HEK293T (cell line): Measurements from ENCODE around the gene RNF40.
A peak's percentile ranks its signal among the peaks of the same experiment; 100 is the strongest.

ENCODE experiments used
- CTCF ChIA-PET: fragments of 350-600 bp; formaldehyde crosslinking; extraction: SDS; loops from one replicate; lab custom pipeline; 2021; ENCODE audit warnings: antibody characterized with exemption, inconsistent platforms; lab: Yijun Ruan, JAX
- POLR2A ChIA-PET: fragments of 350-600 bp; formaldehyde crosslinking; extraction: SDS; loops from one replicate; lab custom pipeline; 2020; ENCODE audit warnings: antibody characterized with exemption, inconsistent platforms; lab: Yijun Ruan, JAX
- DNase-seq: peaks from one replicate; pipeline ENCODE4 v3.0.0; 2012; ENCODE audit warnings: mixed read lengths; ENCODE audit errors: extremely low spot score
- ARNT ChIP-seq: fragments of 450-650 bp; IDR thresholded peaks from 2 replicates; pipeline ENCODE4 v1.6.1; 2017; ENCODE audit warnings: mild to moderate bottlenecking
- CTBP1 ChIP-seq: fragments of 450-650 bp; IDR thresholded peaks from 2 replicates; pipeline ENCODE4 v1.6.1; 2016; ENCODE audit warnings: borderline replicate concordance
- ELF4 ChIP-seq: fragments of 450-650 bp; IDR thresholded peaks from 2 replicates; pipeline ENCODE4 v1.6.1; 2017; ENCODE audit warnings: antibody characterized with exemption
- FOXA1 ChIP-seq: fragments of 450-650 bp; IDR thresholded peaks from 2 replicates; pipeline ENCODE4 v1.6.1; 2016; ENCODE audit warnings: mild to moderate bottlenecking
- FOXK2 ChIP-seq: fragments of 450-650 bp; IDR thresholded peaks from 2 replicates; pipeline ENCODE4 v1.6.1; 2016; ENCODE audit warnings: mild to moderate bottlenecking
- FOXM1 ChIP-seq: fragments of 450-650 bp; IDR thresholded peaks from 2 replicates; pipeline ENCODE4 v1.6.1; 2017; ENCODE audit warnings: mild to moderate bottlenecking, borderline replicate concordance
- HDGF ChIP-seq: fragments of 450-650 bp; IDR thresholded peaks from 2 replicates; pipeline ENCODE4 v1.6.1; 2017; ENCODE audit warnings: antibody characterized with exemption, borderline replicate concordance
- L3MBTL2 ChIP-seq: fragments of 450-650 bp; conservative IDR thresholded peaks from 2 replicates; pipeline ENCODE4 v1.6.1; 2016; ENCODE audit warnings: mild to moderate bottlenecking
- LEF1 ChIP-seq: fragments of 450-650 bp; IDR thresholded peaks from 2 replicates; pipeline ENCODE4 v1.6.1; 2017; ENCODE audit warnings: mild to moderate bottlenecking, borderline replicate concordance
- NFRKB ChIP-seq: fragments of 450-650 bp; IDR thresholded peaks from 2 replicates; pipeline ENCODE4 v1.6.1; 2016; ENCODE audit warnings: mild to moderate bottlenecking, moderate library complexity
- SP1 ChIP-seq: fragments of 450-650 bp; IDR thresholded peaks from 2 replicates; pipeline ENCODE4 v1.6.1; 2017
- SUZ12 ChIP-seq: fragments of 450-650 bp; IDR thresholded peaks from 2 replicates; pipeline ENCODE4 v1.6.1; 2016; ENCODE audit warnings: mild to moderate bottlenecking
- TARDBP ChIP-seq: fragments of 450-650 bp; IDR thresholded peaks from 2 replicates; pipeline ENCODE4 v1.6.1; 2016
- ZNF384 ChIP-seq: fragments of 450-650 bp; IDR thresholded peaks from 2 replicates; pipeline ENCODE4 v1.6.1; 2016
- TF ChIP-seq, protein P1 (sequence below): fragments of 450-650 bp; IDR thresholded peaks from 2 replicates; pipeline ENCODE4 v1.6.1; 2016

RNF40 gene

DNA sequence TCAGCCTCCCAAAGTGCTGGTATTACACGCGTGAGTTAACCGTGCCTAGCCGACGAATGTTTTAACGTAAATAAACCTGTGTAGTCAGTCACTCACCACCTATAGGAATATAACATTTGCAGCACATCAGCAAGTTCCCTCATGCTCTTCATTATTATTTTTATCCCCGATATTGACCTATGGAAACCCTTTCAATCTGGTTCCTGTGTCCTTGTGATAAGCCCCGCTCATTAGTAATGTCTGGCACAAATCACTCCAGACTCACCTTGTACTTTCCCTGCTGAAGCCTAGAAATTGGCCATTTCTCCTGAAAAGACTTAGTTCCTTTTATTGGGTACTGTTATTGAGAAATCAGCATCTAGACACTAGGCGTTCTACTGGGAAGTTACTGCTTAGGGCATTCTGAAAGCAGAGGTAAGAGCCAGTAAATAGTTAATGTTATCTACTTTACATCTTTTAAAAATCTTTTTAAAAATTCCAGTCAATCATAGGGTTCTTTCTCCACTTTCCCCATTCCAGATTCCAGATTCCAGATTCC lies 15.4 kb upstream of the RNF40 start:
- POLR2A ChIA-PET, result interaction anchor here (1.0 to 3.0 kb wide), 15 partner anchors 9 to 128 kb away, joined by 3 to 52 read pairs (median 13); partner anchors contain the start of genes CFAP119, FBRS and ZNF629
- no peak for DNase-seq

DNA sequence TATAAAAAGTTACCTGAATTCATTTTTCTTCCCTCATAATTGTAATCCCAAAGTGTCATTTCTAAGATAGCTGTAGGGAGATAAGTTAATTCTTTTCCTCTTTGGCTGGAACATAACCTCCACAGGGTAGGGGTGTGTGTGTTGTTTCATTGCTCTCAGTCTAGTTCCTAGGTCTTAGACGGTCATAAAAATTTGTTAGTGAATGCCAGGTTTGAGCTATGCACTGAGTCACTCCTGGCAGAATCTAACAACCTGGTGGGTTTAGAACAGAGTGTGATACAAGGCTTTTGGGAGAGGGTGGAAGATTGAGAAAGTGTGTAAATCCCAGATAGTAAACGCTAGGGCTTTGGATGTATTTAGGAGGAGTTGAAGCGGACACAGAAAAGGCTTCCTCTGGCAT lies 14.8 kb upstream of the RNF40 start:
- CTCF ChIA-PET, result interaction anchor here (0.5 to 1.0 kb wide), 3 partner anchors 11 to 66 kb away, joined by 3 to 4 read pairs (median 3); no protein-coding TSS in a partner anchor

More for the DNA sequence above, 15.4 kb upstream of the RNF40 start:
- TF ChIP-seq TARDBP, result no peak
- CTCF ChIA-PET, result no interaction called here

DNA sequence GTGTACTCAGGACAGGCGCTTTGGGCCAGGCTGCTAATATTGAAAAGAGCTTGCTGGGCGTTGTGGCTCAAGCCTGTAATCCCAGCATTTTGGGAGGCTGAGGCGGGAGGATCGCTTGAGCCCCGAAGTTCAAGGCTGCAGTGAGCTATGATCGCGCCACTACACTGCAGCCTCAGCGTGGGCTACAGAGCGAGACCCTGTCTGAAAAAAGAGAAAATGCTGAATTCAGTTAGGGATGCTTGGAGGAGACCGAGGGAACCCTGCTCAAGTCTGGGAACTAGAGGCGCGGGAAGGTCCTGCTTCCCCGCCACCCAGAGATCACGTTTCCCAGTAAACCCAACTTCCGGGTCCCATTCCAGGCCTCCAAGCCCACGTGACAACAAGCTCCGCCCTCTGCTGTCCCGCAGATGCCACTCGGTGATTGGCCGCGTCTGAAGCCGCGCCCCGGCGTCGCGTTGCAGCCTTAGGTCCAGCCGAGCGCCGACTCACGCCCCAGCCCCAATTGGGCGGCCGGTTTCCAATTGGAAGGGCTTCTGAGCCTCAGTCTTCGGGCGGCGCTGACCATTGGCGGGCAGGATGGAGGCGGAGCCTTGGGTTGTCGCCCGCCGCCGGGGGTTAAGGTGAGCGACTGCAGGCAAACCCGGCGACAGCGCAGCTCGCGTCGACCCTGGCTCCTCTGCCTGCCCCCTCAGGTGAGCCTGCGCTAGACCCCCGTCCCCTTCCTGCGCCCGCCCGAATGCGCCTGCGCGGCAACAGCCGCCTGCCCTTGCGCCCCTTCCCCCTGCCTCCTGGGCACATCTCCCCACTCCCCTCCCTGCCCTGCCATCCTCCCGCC lies 14.1 kb upstream of the RNF40 start, which contains the start of gene PHKG2:
Gene PHKG2, plus strand, starts transcription at position 627 of the 835 bp plus-strand sequence. CDS start 396 bp downstream, outside the sequence.
- no peak for TF ChIP-seq FOXK2
- no peak for TF ChIP-seq LEF1
- TF ChIP-seq ELF4, result peak; percentile 99
- TF ChIP-seq L3MBTL2, result peak; percentile 74
- TF ChIP-seq HDGF, result peak; percentile 100
- TF ChIP-seq, protein P1, sequence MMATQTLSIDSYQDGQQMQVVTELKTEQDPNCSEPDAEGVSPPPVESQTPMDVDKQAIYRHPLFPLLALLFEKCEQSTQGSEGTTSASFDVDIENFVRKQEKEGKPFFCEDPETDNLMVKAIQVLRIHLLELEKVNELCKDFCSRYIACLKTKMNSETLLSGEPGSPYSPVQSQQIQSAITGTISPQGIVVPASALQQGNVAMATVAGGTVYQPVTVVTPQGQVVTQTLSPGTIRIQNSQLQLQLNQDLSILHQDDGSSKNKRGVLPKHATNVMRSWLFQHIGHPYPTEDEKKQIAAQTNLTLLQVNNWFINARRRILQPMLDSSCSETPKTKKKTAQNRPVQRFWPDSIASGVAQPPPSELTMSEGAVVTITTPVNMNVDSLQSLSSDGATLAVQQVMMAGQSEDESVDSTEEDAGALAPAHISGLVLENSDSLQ, result peak; percentile 80; the same call in 1 of the 2 replicates
- TF ChIP-seq ZNF384, result no peak

More for the DNA sequence above, 14.8 kb upstream of the RNF40 start:
- no peak for DNase-seq
- TF ChIP-seq FOXM1, result no peak
- no peak for TF ChIP-seq TARDBP
- no peak for TF ChIP-seq NFRKB
- no peak for TF ChIP-seq ARNT
- no peak for TF ChIP-seq ELF4
- no peak for TF ChIP-seq FOXK2
- TF ChIP-seq, protein P1, result no peak
- TF ChIP-seq FOXA1, result no peak
- TF ChIP-seq LEF1, result no peak
- TF ChIP-seq HDGF, result no peak
- no peak for TF ChIP-seq ZNF384
- no peak for TF ChIP-seq CTBP1
- TF ChIP-seq L3MBTL2, result no peak
- TF ChIP-seq SP1, result no peak
- POLR2A ChIA-PET, result interaction anchor here (0.6 to 3.0 kb wide), 27 partner anchors 9 to 682 kb away, joined by 3 to 52 read pairs (median 9); partner anchors contain the start of genes ALDOA, CFAP119, FBRS and SRCAP

DNA sequence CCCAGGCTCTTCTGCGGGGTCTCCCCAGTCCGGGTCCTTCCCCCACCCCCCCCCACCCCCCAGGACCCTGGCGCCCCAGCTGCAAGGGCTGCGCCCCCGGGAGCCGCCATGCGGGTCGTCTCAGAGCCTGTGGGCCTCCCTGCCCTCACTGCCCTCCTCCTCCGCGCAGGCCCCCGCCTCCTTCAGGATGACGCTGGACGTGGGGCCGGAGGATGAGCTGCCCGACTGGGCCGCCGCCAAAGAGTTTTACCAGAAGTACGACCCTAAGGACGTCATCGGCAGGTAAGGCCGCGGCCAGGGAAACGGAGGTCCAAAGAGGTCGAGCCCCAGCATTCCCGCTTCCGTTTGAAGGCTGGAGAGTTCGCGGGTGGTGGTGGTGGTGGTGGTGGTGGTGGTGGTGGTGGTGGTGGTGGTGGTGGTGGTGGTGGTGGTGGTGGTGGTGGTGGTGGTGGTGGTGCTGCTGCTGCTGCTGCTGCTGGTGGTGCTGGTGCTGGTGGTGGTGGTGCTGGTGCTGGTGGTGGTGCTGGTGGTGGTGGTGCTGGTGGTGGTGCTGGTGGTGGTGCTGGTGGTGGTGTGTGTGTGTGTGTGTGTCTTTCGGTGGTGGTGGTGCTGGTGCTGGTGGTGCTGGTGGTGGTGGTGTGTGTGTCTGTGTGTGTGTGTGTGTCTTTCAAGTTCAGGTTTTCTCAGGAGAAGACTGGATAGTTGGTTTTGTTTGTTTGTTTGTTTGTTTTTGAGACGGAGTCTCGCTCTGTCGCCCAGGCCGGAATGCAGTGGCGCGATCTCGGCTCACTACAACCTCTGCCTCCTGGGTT lies 13.3 kb upstream of the RNF40 start:
- DNase-seq, result peak; percentile 73
- no peak for TF ChIP-seq FOXK2
- TF ChIP-seq HDGF, result no peak
- no peak for TF ChIP-seq ARNT
- CTCF ChIA-PET, result interaction anchor here (0.6 to 1.0 kb wide), 2 partner anchors 65 to 674 kb away, joined by 3 to 4 read pairs; no protein-coding TSS in a partner anchor
- POLR2A ChIA-PET, result interaction anchor here (0.6 to 3.0 kb wide), 30 partner anchors 8 to 941 kb away, joined by 3 to 52 read pairs (median 8); partner anchors contain the start of genes ALDOA, CFAP119, FBRS and SRCAP

More for the DNA sequence above, 14.1 kb upstream of the RNF40 start, which contains the start of gene PHKG2:
- DNase-seq, result peak; percentile 100
- CTCF ChIA-PET, result interaction anchor here (0.5 to 1.0 kb wide), 4 partner anchors 12 to 674 kb away, joined by 3 to 4 read pairs (median 4); no protein-coding TSS in a partner anchor
- POLR2A ChIA-PET, result interaction anchor here (0.6 to 3.0 kb wide), 33 partner anchors 9 to 940 kb away, joined by 3 to 52 read pairs (median 7); partner anchors contain the start of genes ALDOA, CFAP119, FBRS and SRCAP

DNA sequence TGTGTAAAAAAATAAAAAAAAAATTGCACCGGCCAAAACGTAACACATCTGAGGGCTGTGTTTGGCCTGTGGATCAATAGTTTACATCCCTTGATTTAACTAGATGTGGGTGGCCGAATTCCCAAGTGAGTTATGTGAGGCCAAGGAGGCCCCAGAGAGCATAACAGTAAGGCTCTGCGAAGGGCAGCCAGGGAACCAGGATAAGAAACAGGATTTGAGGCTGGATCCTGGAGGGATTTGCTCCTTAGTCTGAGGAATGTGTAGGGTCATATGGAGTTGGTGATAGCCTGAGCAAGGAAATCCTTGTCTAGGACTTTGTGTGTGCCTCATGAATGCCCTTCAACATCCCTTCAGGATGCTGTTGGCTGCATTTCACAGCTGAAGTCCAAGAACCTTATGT lies 11.9 kb upstream of the RNF40 start:
- TF ChIP-seq, protein P1, result no peak
- no peak for TF ChIP-seq LEF1
- no peak for TF ChIP-seq ARNT
- TF ChIP-seq ZNF384, result no peak
- TF ChIP-seq SP1, result no peak
- TF ChIP-seq SUZ12, result no peak
- TF ChIP-seq NFRKB, result no peak
- TF ChIP-seq FOXM1, result no peak
- ChIA-PET CTCF (no interaction called here), POLR2A (interaction anchor here (0.7 to 1.2 kb wide), 3 partner anchors 12 to 55 kb away, joined by 3 to 5 read pairs (median 3); partner anchors contain the start of genes CFAP119 and RNF40)
- DNase-seq, result no peak
